ENCODE data around the gene CAPN9.

DNA sequence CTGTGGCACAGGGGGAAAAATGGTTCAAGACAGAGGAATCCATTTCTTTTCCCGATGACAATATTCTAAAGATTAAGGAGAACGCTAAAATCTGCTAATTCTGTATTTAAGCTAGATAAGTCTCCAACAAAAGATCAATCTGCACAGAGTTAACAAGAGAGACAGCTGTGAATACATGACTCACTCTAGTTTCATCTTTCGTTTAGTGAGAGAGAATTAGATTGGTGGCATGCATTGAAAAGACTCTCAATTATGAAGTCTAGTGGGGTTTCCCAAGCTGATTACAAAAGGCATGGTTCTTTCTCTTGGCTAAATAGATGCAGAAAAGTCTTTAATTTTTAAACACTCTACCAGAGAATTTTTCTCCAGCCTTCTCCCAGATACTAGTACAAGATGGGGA lies 34.4 kb downstream of the CAPN9 start:
- TF ChIP-seq POLR2AphosphoS5 (IDR thresholded peaks at IDR 0.05; ENCODE audit: borderline replicate concordance, low read depth, low read length) (no peak), EZH2 (IDR thresholded peaks at IDR 0.05) (no peak)

Data from SK-N-MC (cell line).